WTC11 (cell line): ENCODE data around the gene C1QTNF6. TPM values are rescaled to one million over a fixed set of nuclear protein-coding genes. Genes with fewer than 3 reads are reported as not detected.

Source experiments
- ATAC-seq: fragments of 200-7000 bp; cut with Tn5 transposase; 2 replicates; pipeline ENCODE4 v1.10.0; 2021; ENCODE audit warnings: mild to moderate bottlenecking, moderate library complexity
- CTCF ChIA-PET: fragments of 300-600 bp; sonication (Branson Sonifier 250); formaldehyde crosslinking; loops from one replicate; lab custom pipeline; 2021; ENCODE audit warnings: antibody characterized with exemption; lab: Charles Lee
- POLR2A ChIA-PET: fragments of 350-600 bp; sonication (Branson Sonifier 250); formaldehyde crosslinking; loops from one replicate; lab custom pipeline; 2021; ENCODE audit warnings: antibody characterized with exemption; lab: Charles Lee
- DNase-seq: peaks from one replicate; pipeline ENCODE4 v3.0.0; 2021; ENCODE audit warnings: low spot score
- H3K27ac Mint-ChIP-seq: 2 replicates; pipeline ENCODE4 v1.8.0; 2021; ENCODE audit warnings: mixed read lengths
- H3K27me3 Mint-ChIP-seq: 2 replicates; pipeline ENCODE4 v1.8.0; 2021; ENCODE audit warnings: low read depth, mild to moderate bottlenecking, moderate library complexity, mixed read lengths
- H3K36me3 Mint-ChIP-seq: 2 replicates; pipeline ENCODE4 v1.8.0; 2021; ENCODE audit warnings: mixed read lengths
- H3K4me1 Mint-ChIP-seq: 2 replicates; pipeline ENCODE4 v1.8.0; 2022; ENCODE audit warnings: mixed read lengths
- H3K4me3 Mint-ChIP-seq: 2 replicates; pipeline ENCODE4 v1.8.0; 2021; ENCODE audit warnings: mild to moderate bottlenecking, moderate library complexity, mixed read lengths
- H3K9me3 Mint-ChIP-seq: 2 replicates; pipeline ENCODE4 v1.8.0; 2021; ENCODE audit warnings: mixed read lengths
- ARID4B ChIP-seq: sonication (generic); formaldehyde crosslinking; IDR thresholded peaks from 2 replicates; pipeline ENCODE4 v1.8.0; 2023; ENCODE audit warnings: missing genetic modification reagents, mild to moderate bottlenecking, borderline replicate concordance
- CREM ChIP-seq: sonication (generic); formaldehyde crosslinking; IDR thresholded peaks from 2 replicates; pipeline ENCODE4 v1.8.1; 2022; ENCODE audit warnings: mild to moderate bottlenecking, missing genetic modification reagents, moderate library complexity
- E2F1 ChIP-seq: sonication (generic); formaldehyde crosslinking; IDR thresholded peaks from 2 replicates; pipeline ENCODE4 v1.8.0; 2022; ENCODE audit warnings: mild to moderate bottlenecking, missing genetic modification reagents
- EMX1 ChIP-seq: fragments of 250-450 bp; sonication (Bioruptor Pico); IDR thresholded peaks from 2 replicates; pipeline ENCODE4 v1.8.0; 2021; ENCODE audit warnings: mild to moderate bottlenecking
- ESRRA ChIP-seq: sonication (generic); formaldehyde crosslinking; IDR thresholded peaks from 2 replicates; pipeline ENCODE4 v1.8.1; 2022; ENCODE audit warnings: mild to moderate bottlenecking, missing genetic modification reagents, borderline replicate concordance
- ETV6 ChIP-seq: sonication (generic); formaldehyde crosslinking; IDR thresholded peaks from 2 replicates; pipeline ENCODE4 v1.8.1; 2022; ENCODE audit warnings: mild to moderate bottlenecking, missing genetic modification reagents
- FOXJ3 ChIP-seq: sonication (generic); formaldehyde crosslinking; IDR thresholded peaks from 2 replicates; pipeline ENCODE4 v1.9.0; 2021; ENCODE audit warnings: missing genetic modification reagents, mild to moderate bottlenecking, borderline replicate concordance
- GRHL2 ChIP-seq: fragments of 250-450 bp; sonication (Bioruptor Pico); IDR thresholded peaks from 2 replicates; pipeline ENCODE4 v1.8.0; 2022; ENCODE audit warnings: mild to moderate bottlenecking, moderate library complexity; ENCODE audit not compliant: insufficient replicate concordance, severe bottlenecking
- HMGA2 ChIP-seq: fragments of 250-450 bp; sonication (Bioruptor Pico); IDR thresholded peaks from 2 replicates; pipeline ENCODE4 v1.4.0; 2021; ENCODE audit warnings: mild to moderate bottlenecking, moderate library complexity
- IRF1 ChIP-seq: sonication (generic); formaldehyde crosslinking; IDR thresholded peaks from 2 replicates; pipeline ENCODE4 v1.8.0; 2023; ENCODE audit warnings: missing genetic modification reagents
- JUN ChIP-seq: sonication (generic); formaldehyde crosslinking; IDR thresholded peaks from 2 replicates; pipeline ENCODE4 v1.8.0; 2023; ENCODE audit warnings: mild to moderate bottlenecking, missing genetic modification reagents
- NFATC4 ChIP-seq: fragments of 250-450 bp; sonication (Bioruptor Pico); IDR thresholded peaks from 2 replicates; pipeline ENCODE4 v1.9.0; 2021; ENCODE audit warnings: mild to moderate bottlenecking
- OVOL2 ChIP-seq: fragments of 250-450 bp; sonication (Bioruptor Pico); IDR thresholded peaks from 2 replicates; pipeline ENCODE4 v1.9.0; 2021; ENCODE audit warnings: mild to moderate bottlenecking, borderline replicate concordance
- PRRX2 ChIP-seq: fragments of 250-450 bp; sonication (Bioruptor Pico); IDR thresholded peaks from 2 replicates; pipeline ENCODE4 v1.8.0; 2021; ENCODE audit warnings: mild to moderate bottlenecking
- RELA ChIP-seq: sonication (generic); formaldehyde crosslinking; IDR thresholded peaks from 2 replicates; pipeline ENCODE4 v1.8.1; 2022; ENCODE audit warnings: missing genetic modification reagents, mild to moderate bottlenecking, borderline replicate concordance
- RORB ChIP-seq: fragments of 250-450 bp; sonication (Bioruptor Pico); IDR thresholded peaks from 2 replicates; pipeline ENCODE4 v1.9.0; 2021; ENCODE audit warnings: mild to moderate bottlenecking
- SMAD3 ChIP-seq: sonication (generic); formaldehyde crosslinking; IDR thresholded peaks from 2 replicates; pipeline ENCODE4 v1.8.0; 2022; ENCODE audit warnings: missing genetic modification reagents, mild to moderate bottlenecking, borderline replicate concordance
- TEAD4 ChIP-seq: sonication (generic); formaldehyde crosslinking; IDR thresholded peaks from 2 replicates; pipeline ENCODE4 v1.8.0; 2022; ENCODE audit warnings: mild to moderate bottlenecking, missing genetic modification reagents
- TP53 ChIP-seq: sonication (generic); formaldehyde crosslinking; IDR thresholded peaks from 2 replicates; pipeline ENCODE4 v1.8.1; 2023; ENCODE audit warnings: mild to moderate bottlenecking, missing genetic modification reagents
- ZNF121 ChIP-seq: sonication (generic); formaldehyde crosslinking; IDR thresholded peaks from 2 replicates; pipeline ENCODE4 v1.8.0; 2023; ENCODE audit warnings: missing genetic modification reagents
- ZNF423 ChIP-seq: fragments of 250-450 bp; sonication (Bioruptor Pico); IDR thresholded peaks from 2 replicates; pipeline ENCODE4 v2.1.2; 2022; ENCODE audit warnings: mild to moderate bottlenecking, moderate library complexity
- ZSCAN18 ChIP-seq: fragments of 250-450 bp; sonication (Bioruptor Pico); IDR thresholded peaks from 2 replicates; pipeline ENCODE4 v2.1.2; 2022; ENCODE audit warnings: mild to moderate bottlenecking, moderate library complexity
- total RNA-seq: library from RNA; stranded (reverse); gene quantifications from 3 replicates; pipeline ENCODE4 v1.2.3, GENCODE V29; 2021

Gene C1QTNF6
- total RNA-seq, 1 experiment from 2014 or later: 5.9 TPM

- H3K4me3 Mint-ChIP-seq: no peak overlapping the region
- no peaks in the 10 kb centered on the region for H3K36me3 Mint-ChIP-seq
- TF ChIP-seq ARID4B (CRISPR knock-in tag) (no peak), ZSCAN18 (CRISPR knock-in tag) (no peak), FOXJ3 (CRISPR knock-in tag) (no peak), HMGA2 (no peak), JUN (CRISPR knock-in tag) (no peak), ZNF423 (CRISPR knock-in tag) (no peak), RORB (CRISPR knock-in tag) (no peak)
- TF ChIP-seq, all 79 proteins: peak for 0
- POLR2A ChIA-PET: no interaction called here
- CTCF ChIA-PET: interaction anchor here (4.8 kb wide), 1 partner anchor 15 kb away, joined by 21 read pairs; no protein-coding TSS in a partner anchor
- Mint-ChIP-seq H3K27ac (peak overlapping the region; percentile 15; the same call in 1 of the 2 replicates), H3K27me3 (peaks cover 12% of the 10 kb centered on the region), H3K9me3 (no peaks in the 10 kb centered on the region), H3K4me1 (peaks cover 12% of the 10 kb centered on the region)
- ATAC-seq (no peak), DNase-seq (no peak)
Measured at GRCh38 chr22:37214731-37215030, 26.6 kb upstream of the C1QTNF6 start.

GRCh38 chr22:37213941-37214730 is 26.1 kb upstream of the C1QTNF6 start:
- H3K4me1 Mint-ChIP-seq: peaks cover 12% of the 10 kb centered on the region
- no peak for ATAC-seq
- no peak for DNase-seq
- TF ChIP-seq ZNF121 (CRISPR knock-in tag) (no peak), ZNF423 (CRISPR knock-in tag) (no peak), RELA (CRISPR knock-in tag) (no peak), CREM (CRISPR knock-in tag) (no peak), OVOL2 (CRISPR knock-in tag) (no peak), EMX1 (CRISPR knock-in tag) (no peak), ZSCAN18 (CRISPR knock-in tag) (no peak), TEAD4 (CRISPR knock-in tag) (no peak)
- CTCF ChIA-PET: interaction anchor here (4.8 kb wide), 1 partner anchor 14 kb away, joined by 21 read pairs; no protein-coding TSS in a partner anchor
- no peaks in the 10 kb centered on the region for H3K36me3 Mint-ChIP-seq
- no peak overlapping the region for H3K4me3 Mint-ChIP-seq
- no peaks in the 10 kb centered on the region for H3K9me3 Mint-ChIP-seq
- H3K27ac Mint-ChIP-seq: peak overlapping the region; percentile 15; the same call in 1 of the 2 replicates
- POLR2A ChIA-PET: no interaction called here
- peaks cover 7% of the 10 kb centered on the region for H3K27me3 Mint-ChIP-seq

GRCh38 chr22:37213218-37213855 is 25.3 kb upstream of the C1QTNF6 start:
- no peak for DNase-seq
- ChIA-PET CTCF (interaction anchor here (4.8 kb wide), 1 partner anchor 13 kb away, joined by 21 read pairs; no protein-coding TSS in a partner anchor), POLR2A (no interaction called here)
- H3K36me3 Mint-ChIP-seq: no peaks in the 10 kb centered on the region
- no peak overlapping the region for H3K27ac Mint-ChIP-seq
- H3K27me3 Mint-ChIP-seq: peaks cover 6% of the 10 kb centered on the region; the same call in 1 of the 2 replicates
- ATAC-seq: no peak
- peaks cover 12% of the 10 kb centered on the region for H3K4me1 Mint-ChIP-seq
- H3K4me3 Mint-ChIP-seq: no peak overlapping the region
- H3K9me3 Mint-ChIP-seq: no peaks in the 10 kb centered on the region
- TF ChIP-seq E2F1 (CRISPR knock-in tag): no peak
- TF ChIP-seq ETV6 (CRISPR knock-in tag): no peak
- TF ChIP-seq TP53 (CRISPR knock-in tag): no peak
- TF ChIP-seq FOXJ3 (CRISPR knock-in tag): no peak
- TF ChIP-seq IRF1 (CRISPR knock-in tag): no peak
- no peak for TF ChIP-seq ESRRA (CRISPR knock-in tag)
- no peak for TF ChIP-seq PRRX2 (CRISPR knock-in tag)
- TF ChIP-seq SMAD3: no peak
- TF ChIP-seq RELA (CRISPR knock-in tag): no peak
- no peak for TF ChIP-seq NFATC4 (CRISPR knock-in tag)
- no peak for TF ChIP-seq GRHL2
